Subcutaneous abdominal adipose tissue (tissue), 5 donors: ENCODE measurements around the gene ANKRD29.
"Not testable (repeated sequence)": the region's sequence is repeated elsewhere in the genome, so short reads cannot be mapped to it uniquely, and the experiment has no call there.

ENCODE experiments used
- H3K27ac ChIP-seq: one replicate; pipeline ENCODE4 v1.7.0; 2013; ENCODE audit warnings: low read depth, mild to moderate bottlenecking, inconsistent platforms, low read length, moderate library complexity
- H3K27me3 ChIP-seq, 5 donors: one replicate each; pipeline ENCODE4 v1.7.0; 2013; ENCODE audit warnings: low read length in 5 of 5, inconsistent platforms in 1 of 5; ENCODE audit not compliant: control insufficient read depth in 5 of 5, insufficient read depth in 4 of 5
- H3K36me3 ChIP-seq, 5 donors: one replicate each; pipeline ENCODE4 v1.7.0; 2013; ENCODE audit warnings: low read length in 5 of 5; ENCODE audit not compliant: control insufficient read depth in 5 of 5, insufficient read depth in 5 of 5
- H3K4me1 ChIP-seq, 5 donors: one replicate each; pipeline ENCODE4 v1.7.0; 2013; ENCODE audit warnings: low read length in 5 of 5, mild to moderate bottlenecking in 3 of 5, moderate library complexity in 1 of 5; ENCODE audit not compliant: control insufficient read depth in 5 of 5, insufficient read depth in 5 of 5
- H3K4me3 ChIP-seq, 5 donors: one replicate each; pipeline ENCODE4 v1.7.0; 2013; ENCODE audit warnings: low read length in 5 of 5, low read depth in 1 of 5
- H3K9ac ChIP-seq, 5 donors: one replicate each; pipeline ENCODE4 v1.7.0; 2013; ENCODE audit warnings: low read length in 5 of 5, mild to moderate bottlenecking in 4 of 5, moderate library complexity in 3 of 5
- H3K9me3 ChIP-seq, 5 donors: one replicate each; pipeline ENCODE4 v1.7.0; 2013; ENCODE audit warnings: low read length in 5 of 5; ENCODE audit not compliant: control insufficient read depth in 5 of 5
- donor health status: healthy.
- donor health status: healthy.
- donor health status: healthy.
- donor health status: healthy.
- donor health status: healthy.

ANKRD29 gene

GRCh38 chr18:23623040-23623439, 39.7 kb downstream of the ANKRD29 start:
- Histone ChIP-seq H3K4me3 (no peak overlapping the region), H3K9me3 (no peaks in the 10 kb centered on the region), H3K27me3 (peaks cover 0 to 9% (median 3%) of the 10 kb centered on the region in 5 donors), H3K9ac (no peak overlapping the region), H3K36me3 (peaks cover 0 to 2% (median 0%) of the 10 kb centered on the region in 5 donors), H3K4me1 (peaks cover 3 to 32% (median 13%) of the 10 kb centered on the region in 5 donors), H3K27ac (no peak overlapping the region)

DNA sequence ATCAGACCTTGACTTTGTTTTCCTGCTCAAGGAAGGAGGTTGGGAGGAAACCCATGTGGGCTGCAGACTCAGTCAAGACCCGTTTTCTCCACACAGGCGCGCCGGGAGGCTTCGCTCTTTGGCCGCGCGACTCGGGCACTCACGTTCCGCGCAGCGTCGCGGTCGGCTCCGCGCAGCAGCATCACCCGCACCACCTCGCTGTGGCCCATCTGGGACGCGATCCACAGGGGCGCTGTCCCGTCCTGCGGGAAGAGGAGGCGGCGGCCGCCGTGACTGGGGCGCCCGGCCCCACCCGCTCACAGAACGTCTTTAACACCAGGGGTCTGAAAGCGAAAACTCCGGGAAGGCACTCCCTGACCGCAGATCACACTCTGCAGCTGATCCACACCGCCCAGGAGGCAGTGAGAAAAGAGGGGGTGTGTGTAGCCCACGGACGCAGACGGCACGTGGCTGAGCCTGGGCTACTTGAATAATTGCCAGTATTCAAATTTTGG, 43.3 kb downstream of the ANKRD29 start:
- H3K9me3 ChIP-seq, result no peaks in the 10 kb centered on the region
- peaks cover 0 to 9% (median 3%) of the 10 kb centered on the region in 5 donors for H3K27me3 ChIP-seq
- peaks cover 0 to 2% (median 0%) of the 10 kb centered on the region in 5 donors for H3K36me3 ChIP-seq
- H3K4me1 ChIP-seq, result peaks cover 3 to 18% (median 12%) of the 10 kb centered on the region in 5 donors
- no peak overlapping the region for H3K27ac ChIP-seq
- H3K4me3 ChIP-seq, result peak overlapping the region; percentile 55 to 73 (median 65)
- H3K9ac ChIP-seq, result peak overlapping the region in 3 of 5 donors; percentile 13 to 60 (median 40)

GRCh38 chr18:23618862-23619387, 43.8 kb downstream of the ANKRD29 start:
- H3K9ac ChIP-seq, result peak overlapping the region in 3 of 5 donors; percentile 13 to 60 (median 40)
- H3K27me3 ChIP-seq, result peaks cover 0 to 9% (median 3%) of the 10 kb centered on the region in 5 donors
- H3K36me3 ChIP-seq, result peaks cover 0 to 2% (median 0%) of the 10 kb centered on the region in 5 donors
- H3K4me3 ChIP-seq, result peak overlapping the region; percentile 55 to 73 (median 65)
- no peaks in the 10 kb centered on the region for H3K9me3 ChIP-seq
- no peak overlapping the region for H3K27ac ChIP-seq
- H3K4me1 ChIP-seq, result peaks cover 3 to 18% (median 12%) of the 10 kb centered on the region in 5 donors

DNA sequence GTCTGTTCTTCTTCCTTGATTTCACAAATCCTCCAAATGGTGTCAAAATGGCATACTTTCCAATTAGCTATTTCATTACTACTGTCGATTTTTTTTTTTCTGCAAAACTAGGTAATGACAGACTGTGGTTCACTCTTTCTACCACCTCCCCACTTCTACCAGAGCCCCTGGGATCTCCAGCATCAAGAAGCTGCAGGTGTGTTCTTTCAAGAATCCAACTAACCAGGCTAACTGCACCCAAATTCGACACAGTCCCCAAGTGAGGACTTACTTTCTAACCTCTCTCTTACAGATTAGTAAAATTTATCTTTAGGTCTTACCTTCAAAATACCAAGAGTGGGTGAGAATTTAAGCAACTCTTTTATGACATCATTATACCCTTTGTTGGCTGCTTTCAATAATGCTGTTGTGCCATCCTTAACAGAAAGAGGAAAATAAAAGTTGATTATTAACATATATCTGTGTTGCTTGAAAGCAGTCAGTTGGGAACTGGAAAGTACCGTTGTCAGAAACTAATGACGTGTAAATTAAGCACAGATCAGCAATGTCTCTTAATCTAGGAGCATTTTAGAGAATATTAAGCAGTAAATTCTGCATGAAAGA, 45.2 kb downstream of the ANKRD29 start:
- Histone ChIP-seq H3K9me3 (no peaks in the 10 kb centered on the region), H3K4me3 (no peak overlapping the region), H3K27ac (no peak overlapping the region), H3K4me1 (peaks cover 3 to 18% (median 12%) of the 10 kb centered on the region in 5 donors), H3K36me3 (peaks cover 0 to 2% (median 0%) of the 10 kb centered on the region in 5 donors), H3K27me3 (peaks cover 0 to 9% (median 3%) of the 10 kb centered on the region in 5 donors), H3K9ac (no peak overlapping the region)

DNA sequence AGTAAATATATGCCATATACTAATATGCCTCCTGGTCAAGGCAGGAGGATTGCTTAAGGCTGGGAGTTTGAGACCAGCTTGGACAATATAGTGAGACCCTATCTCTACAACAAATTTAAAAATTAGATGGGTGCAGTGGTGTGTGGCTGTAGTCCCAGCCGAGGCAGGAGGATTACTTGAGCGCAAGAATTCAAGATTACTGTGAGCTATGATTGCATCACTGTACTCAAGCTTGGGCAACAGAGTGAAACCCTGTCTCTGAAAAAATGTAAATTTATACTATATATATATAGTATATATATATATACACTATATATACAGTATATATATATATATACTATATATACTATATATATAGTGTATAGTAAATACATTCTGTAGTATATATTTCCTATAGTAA, 46.5 kb downstream of the ANKRD29 start:
- H3K4me3 ChIP-seq, result no peak overlapping the region
- no peak overlapping the region for H3K9ac ChIP-seq
- peaks cover 0 to 11% (median 0%) of the 10 kb centered on the region in 5 donors for H3K36me3 ChIP-seq
- H3K4me1 ChIP-seq, result peaks cover 3 to 15% (median 12%) of the 10 kb centered on the region in 5 donors
- peaks cover 0 to 7% (median 3%) of the 10 kb centered on the region in 5 donors for H3K27me3 ChIP-seq
- no peaks in the 10 kb centered on the region for H3K9me3 ChIP-seq
- H3K27ac ChIP-seq, result no peak overlapping the region

- Histone ChIP-seq H3K27me3 (peaks cover 0 to 6% (median 0%) of the 10 kb centered on the region in 5 donors), H3K27ac (no peak overlapping the region), H3K4me1 (peaks cover 0 to 13% (median 12%) of the 10 kb centered on the region in 5 donors), H3K36me3 (peaks cover 0 to 9% (median 0%) of the 10 kb centered on the region in 5 donors), H3K9me3 (no peaks in the 10 kb centered on the region), H3K4me3 (no peak overlapping the region), H3K9ac (no peak overlapping the region)
Observed at GRCh38 chr18:23614891-23615290, 47.8 kb downstream of the ANKRD29 start.

DNA sequence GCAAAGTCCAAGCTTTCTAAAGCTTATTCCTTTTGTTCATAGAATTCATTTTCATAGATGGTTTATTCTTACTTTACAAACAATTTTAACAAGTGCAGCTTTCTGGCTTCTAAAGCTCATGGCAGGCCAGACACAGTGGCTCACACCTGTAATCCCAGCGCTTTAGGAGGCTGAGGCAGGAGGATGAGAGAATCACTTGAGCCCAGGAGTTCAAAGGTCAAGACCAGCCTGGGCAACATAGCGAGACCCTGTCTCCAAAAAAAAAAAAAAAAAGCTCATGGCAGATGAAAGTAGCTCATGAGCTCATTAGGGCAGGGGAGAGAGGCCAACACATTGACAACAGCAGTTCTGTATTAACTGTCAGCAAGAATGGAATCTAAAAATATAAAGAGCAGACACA, 48.3 kb downstream of the ANKRD29 start:
- Histone ChIP-seq H3K27me3 (peaks cover 0 to 1% (median 0%) of the 10 kb centered on the region in 5 donors), H3K36me3 (peaks cover 0 to 9% (median under 1%) of the 10 kb centered on the region in 5 donors), H3K4me3 (no peak overlapping the region), H3K4me1 (peaks cover 0 to 9% (median 8%) of the 10 kb centered on the region in 5 donors), H3K27ac (no peak overlapping the region), H3K9ac (no peak overlapping the region), H3K9me3 (no peaks in the 10 kb centered on the region)

GRCh38 chr18:23613091-23613475, 49.6 kb downstream of the ANKRD29 start:
- H3K4me3 ChIP-seq, H3K36me3 ChIP-seq, H3K4me1 ChIP-seq, H3K9ac ChIP-seq, H3K9me3 ChIP-seq, H3K27ac ChIP-seq, H3K27me3 ChIP-seq: not testable (repeated sequence)

GRCh38 chr18:23612434-23613090, 50.1 kb downstream of the ANKRD29 start:
- H3K9me3 ChIP-seq, result no peaks in the 10 kb centered on the region
- H3K27ac ChIP-seq, result no peak overlapping the region
- no peaks in the 10 kb centered on the region for H3K4me1 ChIP-seq
- H3K9ac ChIP-seq, result no peak overlapping the region
- H3K27me3 ChIP-seq, result no peaks in the 10 kb centered on the region
- peaks cover 0 to 9% (median 3%) of the 10 kb centered on the region in 5 donors for H3K36me3 ChIP-seq
- H3K4me3 ChIP-seq, result no peak overlapping the region
